NCI-H1417 (cell line): ENCODE measurements around the gene CTU2.

Experiments
- DNase-seq, 3 experiments: peaks; one replicate each; lab custom pipeline; 2025; lab: John Stamatoyannopoulos, UW

CTU2 gene

GRCh38 chr16:88761143-88761534 lies 54.8 kb downstream of the CTU2 start:
- no peak for DNase-seq

- DNase-seq = no peak
These were observed 55.5 kb downstream of the CTU2 start for GRCh38 chr16:88761830-88762229.

GRCh38 chr16:88762258-88762870 lies 56.1 kb downstream of the CTU2 start:
- no peak for DNase-seq

GRCh38 chr16:88762941-88763340 lies 56.6 kb downstream of the CTU2 start:
- DNase-seq = no peak

- no peak for DNase-seq
These were observed 57.3 kb downstream of the CTU2 start for GRCh38 chr16:88763502-88764053.

- no peak for DNase-seq
These were observed 57.8 kb downstream of the CTU2 start for GRCh38 chr16:88764080-88764479.

- DNase-seq = peak in 1 of 3 experiments; percentile 4
These were observed 58.6 kb downstream of the CTU2 start for GRCh38 chr16:88764913-88765349.
